Ovary (tissue), 3 donors: ENCODE data around the gene TXNDC12.
A peak's percentile ranks its signal among the peaks of the same experiment; 100 is the strongest.

Experiments
- CTCF ChIP-seq, 3 donors: fragments of 450-650 bp in 2 of 3; fragments of 200-600 bp in 1 of 3; IDR thresholded peaks; one replicate each; pipeline versions ENCODE4 v1.5.1 to v1.8.0; 2016 to 2022; ENCODE audit warnings: antibody characterized with exemption in 3 of 3, mild to moderate bottlenecking in 1 of 3
- EP300 ChIP-seq: sonication (generic); formaldehyde crosslinking; IDR thresholded peaks from one replicate; pipeline ENCODE4 v1.6.1; 2017; ENCODE audit warnings: antibody characterized with exemption
- POLR2A ChIP-seq: fragments of 450-650 bp; IDR thresholded peaks from one replicate; pipeline ENCODE4 v1.6.1; 2017; ENCODE audit warnings: antibody characterized with exemption, mild to moderate bottlenecking, moderate library complexity
- donor health status: DM: no; HTN: no; CAD: no.

GRCh38 chr1:52056163-52056936 is 1.4 kb upstream of the TXNDC12 start, which contains the start of gene BTF3L4:
- TF ChIP-seq CTCF (IDR thresholded peaks at IDR 0.05) (peak in 1 of 3 donors; percentile 25), POLR2A (peak; percentile 70), EP300 (no peak)
